NOMO-1 (cell line): ENCODE measurements around the gene DGCR8.
A peak's percentile ranks its signal among the peaks of the same experiment; 100 is the strongest.

Experiments
- DNase-seq, 2 experiments: peaks; one replicate each; lab custom pipeline; 2025; ENCODE audit not compliant: unreplicated experiment in 2 of 2; lab: John Stamatoyannopoulos, UW

The DGCR8 gene

GRCh38 chr22:20121856-20122415 is 41.9 kb downstream of the DGCR8 start:
- no peak for DNase-seq

GRCh38 chr22:20123366-20124082 is 43.5 kb downstream of the DGCR8 start:
- no peak for DNase-seq

GRCh38 chr22:20124083-20124787 is 44.2 kb downstream of the DGCR8 start:
- DNase-seq = no peak

- no peak for DNase-seq
These were observed 45.4 kb downstream of the DGCR8 start for GRCh38 chr22:20125201-20126174.

- no peak for DNase-seq
These were observed 46.4 kb downstream of the DGCR8 start for GRCh38 chr22:20126284-20127029.

GRCh38 chr22:20127318-20127868 is 47.4 kb downstream of the DGCR8 start:
- DNase-seq = no peak

GRCh38 chr22:20127869-20128618 is 48.0 kb downstream of the DGCR8 start:
- DNase-seq = no peak

GRCh38 chr22:20128619-20128901 is 48.5 kb downstream of the DGCR8 start:
- DNase-seq = peak in 1 of 2 experiments; percentile 5

GRCh38 chr22:20128902-20129746 is 49.1 kb downstream of the DGCR8 start:
- no peak for DNase-seq

GRCh38 chr22:20129747-20130014 is 49.6 kb downstream of the DGCR8 start:
- DNase-seq = no peak

GRCh38 chr22:20130319-20130718 is 50.3 kb downstream of the DGCR8 start:
- DNase-seq = no peak

- DNase-seq = peak; percentile 41 to 47
These were observed 50.9 kb downstream of the DGCR8 start for GRCh38 chr22:20130731-20131596.

GRCh38 chr22:20131597-20131858 is 51.5 kb downstream of the DGCR8 start, which contains the start of gene ZDHHC8:
Gene ZDHHC8, plus strand, starts transcription at chr22:20131804. Its CDS starts 144 bp downstream, at chr22:20131948.
- DNase-seq = peak in 1 of 2 experiments; percentile 34

- DNase-seq = no peak
These were observed 52.0 kb downstream of the DGCR8 start for GRCh38 chr22:20131859-20132685.

- DNase-seq = no peak
These were observed 52.7 kb downstream of the DGCR8 start for GRCh38 chr22:20132686-20133246.

- DNase-seq = no peak
These were observed 54.0 kb downstream of the DGCR8 start for GRCh38 chr22:20133930-20134549.
